NCI-H2171 (cell line): ENCODE measurements around the gene OR2G3.

ENCODE experiments used
- DNase-seq: peaks from one replicate; lab custom pipeline; 2025; lab: John Stamatoyannopoulos, UW

OR2G3 gene

GRCh38 chr1:247605286-247605685 lies at the start of gene OR2G3:
OR2G3 (plus strand) TSS chr1:247605586; CDS start chr1:247605586, 0 bp downstream.
- no peak for DNase-seq

GRCh38 chr1:247557926-247558674 lies 47.3 kb upstream of the OR2G3 start:
- DNase-seq, result no peak

- no peak for DNase-seq
These were observed 43.7 kb upstream of the OR2G3 start for GRCh38 chr1:247561711-247562110.

GRCh38 chr1:247562198-247562597 lies 43.2 kb upstream of the OR2G3 start:
- DNase-seq, result no peak

DNA sequence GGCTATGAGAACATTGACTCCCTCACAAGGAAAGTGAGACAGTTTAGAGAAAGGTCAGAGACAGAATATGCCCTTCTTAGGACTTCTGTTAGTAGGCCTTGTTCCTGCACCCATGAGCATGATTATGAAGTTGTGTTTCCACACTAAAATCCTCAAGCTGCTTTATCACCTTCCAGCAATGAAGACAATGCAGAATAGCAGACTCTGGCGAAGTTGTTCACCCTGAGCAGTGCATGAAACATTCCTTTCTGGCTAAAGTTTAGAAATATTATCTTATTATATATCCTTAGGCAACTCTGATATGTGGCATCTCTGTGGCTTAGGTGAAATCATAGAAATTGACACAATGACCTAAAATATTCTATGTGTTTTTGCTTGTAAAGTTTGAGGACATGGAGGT lies 31.1 kb upstream of the OR2G3 start:
- DNase-seq, result no peak

DNA sequence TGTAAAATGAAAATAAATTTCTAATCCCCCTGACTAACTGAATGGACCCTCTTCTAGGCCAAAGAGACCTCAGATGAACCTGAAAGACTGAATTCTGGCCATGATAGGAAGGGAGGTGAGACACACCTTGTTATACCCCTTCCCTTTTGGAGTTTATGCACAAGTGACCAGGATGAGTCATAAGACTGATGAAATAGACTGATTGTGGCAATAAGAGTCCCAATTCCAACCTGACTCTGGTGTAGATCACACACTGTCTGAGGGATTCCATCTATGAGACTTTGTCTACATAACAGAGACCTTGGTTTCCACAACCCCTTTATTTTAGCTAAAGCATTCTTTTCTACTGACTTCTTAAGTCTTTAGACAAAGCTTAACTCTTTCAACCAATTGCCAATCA lies 30.7 kb upstream of the OR2G3 start:
- DNase-seq, result no peak

- no peak for DNase-seq
These were observed 28.9 kb upstream of the OR2G3 start for GRCh38 chr1:247576514-247576913.

DNA sequence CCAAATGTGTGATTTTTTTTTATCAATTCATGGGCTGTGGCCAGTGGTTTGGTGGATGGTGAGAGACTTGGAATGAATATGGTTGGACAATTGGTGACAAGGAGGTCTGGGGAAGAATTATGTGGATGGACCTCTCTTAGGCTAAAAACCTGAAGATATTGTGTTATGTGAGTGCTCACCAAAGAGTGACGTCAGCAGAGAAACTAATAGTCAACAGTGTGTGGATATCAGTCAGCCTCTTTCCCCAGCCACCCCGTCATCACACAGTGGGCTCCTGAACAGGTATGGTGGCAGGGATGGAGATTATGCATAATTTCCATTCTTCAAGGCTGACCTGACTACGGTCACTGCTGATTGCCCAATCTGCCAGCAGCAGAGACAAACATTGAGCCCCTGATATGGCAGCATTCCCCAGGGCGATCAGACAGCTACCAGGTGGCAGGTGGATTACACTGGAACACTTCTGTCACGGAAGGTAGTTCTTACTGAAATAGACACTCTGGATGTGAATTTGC lies 26.4 kb upstream of the OR2G3 start:
- DNase-seq, result no peak

GRCh38 chr1:247588060-247588459 lies 17.3 kb upstream of the OR2G3 start, which contains the start of gene OR2G2:
OR2G2 (plus strand) TSS chr1:247588360; CDS start chr1:247588360, 0 bp downstream.
- DNase-seq, result no peak

- DNase-seq, result no peak
These were observed 8.0 kb downstream of the OR2G3 start for GRCh38 chr1:247613405-247613804.

DNA sequence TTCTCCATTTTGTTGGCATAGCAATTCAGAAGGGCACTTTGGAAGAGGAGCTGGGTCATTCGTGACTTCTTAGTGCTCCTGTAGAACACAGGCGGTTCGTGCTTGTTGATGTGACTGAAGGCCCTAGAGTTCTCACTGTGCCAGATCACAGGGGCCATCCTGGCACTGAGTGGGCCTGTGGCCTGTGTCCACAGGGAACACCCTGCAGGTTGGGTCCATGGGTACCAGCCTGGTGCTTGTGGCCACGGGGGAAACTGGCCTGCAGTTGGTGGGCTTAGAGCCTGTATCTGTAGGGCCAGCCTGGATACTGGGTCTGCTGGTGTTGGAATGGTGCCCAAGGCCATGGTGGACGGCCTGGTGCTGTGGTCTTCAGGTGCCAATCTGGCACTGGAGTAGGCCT lies 9.2 kb downstream of the OR2G3 start:
- no peak for DNase-seq

DNA sequence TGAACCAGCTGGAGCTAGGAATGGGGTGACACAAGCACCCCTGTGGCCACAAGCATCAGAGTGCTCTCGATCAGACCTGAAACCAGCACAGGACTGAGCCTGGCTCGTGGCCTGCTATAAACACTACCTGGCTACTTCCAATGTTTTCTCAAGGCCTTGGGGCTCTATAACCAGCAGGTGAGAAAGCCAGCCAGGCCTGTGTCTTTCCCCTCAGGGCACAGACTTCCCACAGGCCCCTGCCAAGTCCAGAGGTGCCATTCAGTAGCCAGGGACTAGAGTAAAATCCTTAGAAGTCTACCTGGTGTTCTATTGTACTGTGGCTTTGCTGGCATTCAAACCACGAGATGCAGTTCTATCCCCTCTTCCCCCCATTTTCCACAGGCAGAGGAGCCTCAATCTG lies 22.6 kb downstream of the OR2G3 start:
- no peak for DNase-seq

GRCh38 chr1:247638011-247638410 lies 32.6 kb downstream of the OR2G3 start:
- DNase-seq, result no peak

GRCh38 chr1:247638781-247639180 lies 33.4 kb downstream of the OR2G3 start:
- DNase-seq, result no peak

DNA sequence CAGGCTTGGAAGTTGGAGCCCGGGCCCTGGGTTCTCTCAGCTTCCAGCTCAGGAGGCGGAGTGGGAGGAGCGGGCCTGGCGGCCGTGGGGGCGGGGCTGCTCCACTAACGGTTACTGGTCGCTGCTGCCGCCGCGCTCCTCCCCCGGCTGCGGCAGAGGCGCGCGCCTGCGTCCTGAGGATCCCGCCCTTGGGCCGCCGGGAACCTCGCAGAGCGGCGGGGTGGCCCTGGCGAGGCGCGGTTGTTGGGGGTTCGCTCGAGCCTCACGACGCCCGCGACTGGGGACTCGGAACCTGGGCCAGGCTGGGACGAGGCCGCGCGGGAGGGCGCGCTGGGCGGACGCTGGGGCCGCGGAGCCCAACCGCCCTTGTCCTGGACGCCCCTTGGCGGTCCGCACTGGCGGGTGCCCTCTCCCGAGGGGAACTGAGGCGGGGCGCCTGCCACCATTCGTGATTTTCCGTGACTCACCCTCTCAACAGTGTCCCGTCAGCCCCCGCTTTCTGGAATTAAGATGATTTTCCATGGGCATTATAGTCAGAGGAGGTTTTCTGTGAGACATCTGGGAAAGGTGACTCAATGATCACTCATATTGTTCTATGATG lies 34.1 kb downstream of the OR2G3 start:
- no peak for DNase-seq

- DNase-seq, result no peak
These were observed 37.4 kb downstream of the OR2G3 start for GRCh38 chr1:247642742-247643141.

DNA sequence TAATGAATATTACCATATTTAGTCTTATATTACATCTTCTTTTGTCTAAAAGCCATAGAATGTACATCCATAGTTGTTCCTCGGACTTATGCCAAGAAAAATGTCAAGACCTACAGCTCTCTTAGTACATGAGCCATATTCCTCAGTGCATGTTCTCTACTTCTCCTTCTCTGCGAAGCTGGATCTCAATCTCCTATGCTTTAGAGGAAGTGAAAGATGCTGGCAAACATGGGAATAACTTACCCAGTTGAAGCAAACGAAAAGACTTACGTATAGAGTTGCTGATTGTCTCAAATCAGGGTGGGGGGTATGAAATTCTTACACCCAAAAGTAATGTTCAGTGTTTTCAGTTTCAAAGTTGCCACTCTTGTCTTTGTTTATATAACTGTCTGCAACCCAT lies 41.5 kb downstream of the OR2G3 start:
- DNase-seq, result no peak

DNA sequence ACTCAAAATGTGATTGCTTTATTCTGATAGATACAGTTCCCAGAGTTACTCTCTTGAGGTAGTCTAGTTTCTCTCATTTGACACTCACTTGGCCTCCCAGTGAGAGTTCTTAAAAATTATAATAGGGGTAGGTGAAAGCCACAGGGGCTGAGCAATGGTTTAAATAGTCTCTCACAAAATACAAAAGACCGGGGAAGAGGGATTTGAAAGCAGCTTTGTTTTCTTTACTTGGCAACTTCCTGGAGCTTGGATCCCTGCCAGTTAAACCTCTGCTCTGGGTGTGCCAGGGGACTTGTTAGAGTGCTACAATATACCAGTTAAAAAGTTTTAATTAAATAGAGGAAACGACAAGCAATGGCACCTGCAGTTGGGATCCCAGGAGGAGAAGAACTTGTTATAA lies 42.5 kb downstream of the OR2G3 start:
- no peak for DNase-seq

DNA sequence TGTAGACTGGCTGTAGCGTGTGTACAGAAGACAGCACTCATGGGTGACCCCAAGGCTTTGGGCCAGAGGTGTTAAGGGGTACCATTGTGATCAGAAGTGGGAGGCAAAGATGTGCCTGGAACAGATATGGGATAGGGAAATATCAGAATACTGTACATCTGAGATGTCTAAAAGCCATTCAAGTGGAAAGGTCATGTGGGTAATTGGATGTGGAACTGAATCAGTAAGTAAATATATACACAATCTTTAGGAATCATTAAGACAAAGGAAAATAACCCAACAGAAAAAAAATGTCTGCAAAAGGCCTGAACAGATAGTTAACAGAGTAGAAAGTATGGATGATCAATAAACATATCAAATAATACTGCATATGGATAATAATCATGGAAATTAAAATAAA lies 47.7 kb downstream of the OR2G3 start:
- DNase-seq, result no peak
